ENCODE data around the gene TSEN2.

The TSEN2 gene

DNA sequence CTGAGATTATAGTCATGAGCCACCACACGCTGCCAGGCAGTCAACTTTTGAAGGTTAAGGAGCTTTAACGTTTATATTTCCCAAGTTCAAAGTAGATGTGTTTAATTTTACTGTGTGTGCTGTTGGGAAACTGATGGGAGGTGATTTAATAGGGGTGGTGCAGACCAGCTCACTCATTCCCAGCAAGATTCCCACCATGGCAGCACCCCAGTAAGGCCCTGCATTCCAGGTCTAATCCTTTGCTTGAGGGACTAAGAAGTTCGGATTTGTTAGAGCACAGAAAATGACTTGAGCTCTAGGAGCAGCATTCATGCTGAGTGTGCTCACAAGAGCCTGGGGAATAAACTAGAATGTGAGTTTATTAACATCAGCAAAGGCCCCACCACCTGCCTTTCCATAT lies 25.2 kb downstream of the TSEN2 start:
- Histone ChIP-seq H3K4me1 (ENCODE audit: control insufficient read depth in 1 of 2, insufficient read depth in 2 of 2, low read length in 2 of 2) (no peaks in the 10 kb centered on the region), H3K36me3 (ENCODE audit: control insufficient read depth in 1 of 2, insufficient read depth in 2 of 2, low read length in 2 of 2) (peaks cover 6 to 17% of the 10 kb centered on the region in 2 donors), H3K27ac (ENCODE audit: low read length) (no peak overlapping the region)

DNA sequence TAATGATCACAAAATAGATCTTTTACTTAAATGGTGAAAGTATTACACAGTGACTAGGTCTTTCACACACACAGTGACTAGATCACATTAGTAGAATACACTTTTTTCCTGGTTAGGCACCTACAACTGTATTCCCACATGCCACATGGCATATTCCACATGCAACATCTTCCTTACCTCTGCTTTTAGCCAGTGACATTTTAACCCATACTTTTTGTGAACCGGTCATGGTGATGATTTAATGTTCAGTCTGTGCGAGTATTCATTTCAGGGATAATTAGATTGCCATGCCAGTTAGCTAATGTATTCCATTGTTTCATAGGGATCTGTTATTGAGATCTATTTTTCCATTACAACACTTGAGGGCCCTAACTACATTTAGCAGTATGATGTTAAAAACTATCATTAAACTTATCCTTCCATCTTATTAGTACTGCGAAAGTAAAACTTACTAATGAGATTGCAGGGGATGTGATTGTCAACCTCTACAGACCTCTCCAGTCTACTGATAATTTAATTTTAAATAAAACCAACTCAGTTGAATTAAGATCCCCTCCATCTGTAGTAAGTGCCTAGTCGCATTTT lies 28.3 kb downstream of the TSEN2 start:
- H3K36me3 ChIP-seq (ENCODE audit: control insufficient read depth in 1 of 2, insufficient read depth in 2 of 2, low read length in 2 of 2) = peaks cover under 1 to 25% of the 10 kb centered on the region in 2 donors

More for the DNA sequence above, 25.2 kb downstream of the TSEN2 start:
- no peaks in the 10 kb centered on the region for H3K9me3 ChIP-seq (ENCODE audit: control insufficient read depth in 1 of 2, low read length in 2 of 2)
- no peak overlapping the region for H3K4me3 ChIP-seq (ENCODE audit: low read depth in 1 of 2, low read length in 2 of 2)
- H3K27me3 ChIP-seq (ENCODE audit: low read depth, low read length) = no peaks in the 10 kb centered on the region

DNA sequence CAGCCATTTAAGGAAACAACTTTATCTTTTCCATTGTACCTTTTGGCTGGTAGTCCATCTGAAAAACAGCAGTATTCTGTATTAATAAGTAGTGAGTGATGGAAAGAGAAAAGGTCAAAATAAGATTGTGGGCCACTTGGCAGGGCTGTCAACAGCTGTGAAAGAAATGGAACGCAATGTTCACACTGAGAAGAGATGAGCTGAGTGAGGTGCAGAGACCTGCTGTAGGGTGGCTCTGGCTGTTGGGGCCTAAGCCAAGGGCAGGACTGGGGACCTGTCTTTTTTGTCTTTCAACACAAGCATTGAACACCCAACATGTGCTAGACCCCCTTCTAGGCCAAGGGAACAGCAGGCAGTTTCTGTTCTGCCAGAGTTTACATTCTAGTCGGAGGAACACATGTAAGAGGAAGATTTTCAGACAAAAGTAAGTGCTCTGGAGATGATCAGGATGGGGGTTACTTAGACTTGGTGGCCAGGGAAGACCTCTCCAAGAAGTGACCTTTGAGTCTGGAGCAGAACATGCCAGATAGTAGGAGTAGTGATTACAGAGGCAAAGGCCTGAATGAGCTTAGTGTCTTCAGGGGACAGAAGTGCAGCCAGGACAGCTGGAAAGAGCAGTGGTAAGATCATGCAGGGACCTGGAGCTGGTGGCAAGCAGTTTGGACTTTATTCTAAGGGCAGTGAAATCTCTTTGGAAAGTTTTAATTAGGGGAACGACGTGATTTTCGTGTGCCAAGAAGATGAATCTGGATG lies 29.6 kb downstream of the TSEN2 start:
- no peaks in the 10 kb centered on the region for H3K9me3 ChIP-seq (ENCODE audit: control insufficient read depth in 1 of 2, low read length in 2 of 2)
- no peak overlapping the region for H3K27ac ChIP-seq (ENCODE audit: low read length)
- H3K27me3 ChIP-seq (ENCODE audit: low read depth, low read length) = no peaks in the 10 kb centered on the region
- no peaks in the 10 kb centered on the region for H3K4me1 ChIP-seq (ENCODE audit: control insufficient read depth in 1 of 2, insufficient read depth in 2 of 2, low read length in 2 of 2)
- H3K4me3 ChIP-seq (ENCODE audit: low read depth in 1 of 2, low read length in 2 of 2) = no peak overlapping the region
- H3K36me3 ChIP-seq (ENCODE audit: control insufficient read depth in 1 of 2, insufficient read depth in 2 of 2, low read length in 2 of 2) = peaks cover 0 to 26% of the 10 kb centered on the region in 2 donors

More for the DNA sequence above, 28.3 kb downstream of the TSEN2 start:
- Histone ChIP-seq H3K27ac (ENCODE audit: low read length) (no peak overlapping the region), H3K4me1 (ENCODE audit: control insufficient read depth in 1 of 2, insufficient read depth in 2 of 2, low read length in 2 of 2) (no peaks in the 10 kb centered on the region), H3K27me3 (ENCODE audit: low read depth, low read length) (no peaks in the 10 kb centered on the region), H3K9me3 (ENCODE audit: control insufficient read depth in 1 of 2, low read length in 2 of 2) (no peaks in the 10 kb centered on the region), H3K4me3 (ENCODE audit: low read depth in 1 of 2, low read length in 2 of 2) (no peak overlapping the region)

DNA sequence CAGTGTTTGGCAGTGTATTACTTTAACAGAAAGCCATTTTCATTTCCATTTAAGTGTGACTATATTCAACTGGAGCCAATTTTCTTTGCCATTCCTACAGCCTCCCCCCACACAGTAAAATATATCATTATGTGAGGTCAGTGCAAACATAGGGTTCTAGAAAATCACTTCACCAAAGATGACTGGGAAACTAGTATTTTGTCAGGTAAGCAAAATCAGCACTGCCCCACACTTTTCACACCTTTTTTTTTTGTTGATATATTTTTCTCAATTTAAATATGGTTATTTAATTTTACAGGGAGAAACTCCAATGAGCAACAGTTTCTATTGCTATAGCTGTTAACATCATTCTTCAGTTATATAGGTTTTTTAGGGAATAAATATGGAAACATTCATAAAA lies 31.4 kb downstream of the TSEN2 start:
- H3K27me3 ChIP-seq (ENCODE audit: low read depth, low read length) = no peaks in the 10 kb centered on the region
- no peaks in the 10 kb centered on the region for H3K4me1 ChIP-seq (ENCODE audit: control insufficient read depth in 1 of 2, insufficient read depth in 2 of 2, low read length in 2 of 2)
- H3K4me3 ChIP-seq (ENCODE audit: low read depth in 1 of 2, low read length in 2 of 2) = no peak overlapping the region
- no peak overlapping the region for H3K27ac ChIP-seq (ENCODE audit: low read length)
- H3K9me3 ChIP-seq (ENCODE audit: control insufficient read depth in 1 of 2, low read length in 2 of 2) = no peaks in the 10 kb centered on the region
- peaks cover 0 to 16% of the 10 kb centered on the region in 2 donors for H3K36me3 ChIP-seq (ENCODE audit: control insufficient read depth in 1 of 2, insufficient read depth in 2 of 2, low read length in 2 of 2)

DNA sequence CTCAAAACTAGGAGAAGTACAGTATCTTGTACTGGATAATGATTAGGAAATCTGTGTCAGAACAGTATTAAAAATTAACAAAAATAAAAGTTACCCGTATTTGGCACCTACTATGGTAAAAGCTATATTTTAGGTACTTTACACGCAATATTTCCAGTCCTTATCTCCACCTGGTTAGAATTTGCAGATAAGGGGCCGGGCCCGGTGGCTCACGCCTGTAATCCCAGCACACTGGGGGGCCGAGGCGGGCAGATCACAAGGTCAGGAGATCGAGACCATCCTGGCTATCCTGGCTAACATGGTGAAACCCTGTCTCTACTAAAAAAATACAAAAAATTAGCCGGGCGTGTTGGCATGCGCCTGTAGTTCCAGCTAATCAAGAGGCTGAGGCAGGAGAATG lies 32.6 kb downstream of the TSEN2 start:
- H3K9me3 ChIP-seq (ENCODE audit: control insufficient read depth in 1 of 2, low read length in 2 of 2) = no peaks in the 10 kb centered on the region
- H3K4me3 ChIP-seq (ENCODE audit: low read depth in 1 of 2, low read length in 2 of 2) = no peak overlapping the region
- H3K27ac ChIP-seq (ENCODE audit: low read length) = no peak overlapping the region
- peaks cover 0 to 24% of the 10 kb centered on the region in 2 donors for H3K36me3 ChIP-seq (ENCODE audit: control insufficient read depth in 1 of 2, insufficient read depth in 2 of 2, low read length in 2 of 2)
- no peaks in the 10 kb centered on the region for H3K4me1 ChIP-seq (ENCODE audit: control insufficient read depth in 1 of 2, insufficient read depth in 2 of 2, low read length in 2 of 2)
- no peaks in the 10 kb centered on the region for H3K27me3 ChIP-seq (ENCODE audit: low read depth, low read length)

DNA sequence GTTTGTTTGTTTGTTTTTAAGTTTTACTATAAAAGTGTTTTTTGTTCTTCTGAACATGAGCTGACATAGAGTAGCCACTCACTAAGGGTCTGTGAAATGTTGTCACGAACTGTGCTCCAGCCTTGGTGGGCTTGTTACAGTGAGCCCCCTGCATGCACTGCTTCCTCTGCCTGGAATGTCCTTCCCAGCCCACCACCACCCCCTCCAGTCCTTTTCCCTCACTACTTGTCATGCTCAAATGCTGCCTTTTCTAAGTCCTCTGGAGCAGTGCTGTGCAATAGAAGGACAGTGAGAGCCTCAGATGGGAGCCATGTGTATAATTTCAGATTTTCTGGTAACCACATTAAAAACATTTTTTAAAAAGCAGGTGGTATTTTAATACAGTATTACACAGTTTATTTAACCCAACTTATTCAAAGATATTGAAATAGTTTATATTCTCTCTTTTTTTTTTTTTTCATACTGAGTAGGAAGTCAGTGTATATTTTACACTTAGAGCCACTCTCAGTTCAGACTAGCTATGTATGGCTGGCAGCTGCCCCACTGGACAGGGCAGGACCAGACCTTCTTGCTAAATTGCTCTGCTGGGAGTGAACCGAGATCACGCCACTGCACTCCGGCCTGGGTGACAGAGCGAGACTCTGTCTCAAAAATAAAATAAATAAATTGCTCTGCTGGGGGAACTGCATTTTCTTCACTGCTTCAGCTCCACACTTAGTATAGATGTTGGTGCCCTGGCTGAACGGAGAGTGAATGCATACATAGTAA lies 34.2 kb downstream of the TSEN2 start:
- Histone ChIP-seq H3K27ac (ENCODE audit: low read length) (no peak overlapping the region), H3K4me3 (ENCODE audit: low read depth in 1 of 2, low read length in 2 of 2) (no peak overlapping the region)

DNA sequence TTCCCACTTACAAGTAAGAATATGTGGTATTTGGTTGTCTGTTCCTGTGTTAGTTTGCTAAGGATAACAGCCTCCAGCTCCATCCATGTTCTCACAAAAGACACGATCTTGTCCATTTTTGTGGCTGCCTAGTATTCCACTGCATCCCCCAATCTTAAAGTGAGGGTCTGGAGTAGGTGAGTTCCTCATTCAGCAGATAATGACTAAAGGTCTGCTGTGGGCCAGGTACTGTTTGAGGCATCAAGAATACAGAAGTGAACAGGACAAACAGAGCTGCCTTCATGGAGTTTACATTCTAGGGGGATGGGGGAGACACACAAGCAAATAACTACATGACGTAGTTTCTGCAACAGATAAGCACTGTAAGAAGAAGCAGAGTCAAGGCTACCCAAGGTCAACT lies 36.7 kb downstream of the TSEN2 start:
- Histone ChIP-seq H3K27ac (ENCODE audit: low read length) (no peak overlapping the region), H3K4me1 (ENCODE audit: control insufficient read depth in 1 of 2, insufficient read depth in 2 of 2, low read length in 2 of 2) (no peaks in the 10 kb centered on the region), H3K4me3 (ENCODE audit: low read depth in 1 of 2, low read length in 2 of 2) (no peak overlapping the region), H3K27me3 (ENCODE audit: low read depth, low read length) (no peaks in the 10 kb centered on the region), H3K9me3 (ENCODE audit: control insufficient read depth in 1 of 2, low read length in 2 of 2) (no peaks in the 10 kb centered on the region), H3K36me3 (ENCODE audit: control insufficient read depth in 1 of 2, insufficient read depth in 2 of 2, low read length in 2 of 2) (peaks cover 3 to 22% of the 10 kb centered on the region in 2 donors)

More for the DNA sequence above, 34.2 kb downstream of the TSEN2 start:
- peaks cover 3 to 29% of the 10 kb centered on the region in 2 donors for H3K36me3 ChIP-seq (ENCODE audit: control insufficient read depth in 1 of 2, insufficient read depth in 2 of 2, low read length in 2 of 2)
- H3K4me1 ChIP-seq (ENCODE audit: control insufficient read depth in 1 of 2, insufficient read depth in 2 of 2, low read length in 2 of 2) = no peaks in the 10 kb centered on the region
- no peaks in the 10 kb centered on the region for H3K27me3 ChIP-seq (ENCODE audit: low read depth, low read length)
- no peaks in the 10 kb centered on the region for H3K9me3 ChIP-seq (ENCODE audit: control insufficient read depth in 1 of 2, low read length in 2 of 2)

DNA sequence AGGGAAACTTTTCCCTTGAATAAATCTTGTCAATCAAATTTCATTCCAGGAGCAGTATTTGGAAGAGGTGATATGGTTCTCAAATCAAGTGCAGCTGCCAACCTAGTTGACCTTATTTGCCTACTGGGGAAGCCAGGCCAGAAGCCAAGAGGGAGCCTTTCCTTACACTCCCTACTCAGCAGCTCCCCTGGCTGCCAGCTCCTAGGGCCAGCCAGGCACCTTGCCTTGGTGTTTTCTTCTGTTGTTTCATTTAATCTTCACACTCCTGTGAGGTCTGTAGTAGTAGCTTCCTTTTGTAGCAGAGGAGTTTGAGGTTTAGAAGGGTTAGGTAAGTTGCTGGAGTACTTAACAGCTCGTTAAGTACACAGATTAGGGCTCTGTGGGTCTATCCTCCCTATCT lies 38.4 kb downstream of the TSEN2 start:
- Histone ChIP-seq H3K4me1 (ENCODE audit: control insufficient read depth in 1 of 2, insufficient read depth in 2 of 2, low read length in 2 of 2) (no peaks in the 10 kb centered on the region), H3K27ac (ENCODE audit: low read length) (no peak overlapping the region), H3K9me3 (ENCODE audit: control insufficient read depth in 1 of 2, low read length in 2 of 2) (no peaks in the 10 kb centered on the region), H3K36me3 (ENCODE audit: control insufficient read depth in 1 of 2, insufficient read depth in 2 of 2, low read length in 2 of 2) (peaks cover 8 to 31% of the 10 kb centered on the region in 2 donors), H3K27me3 (ENCODE audit: low read depth, low read length) (no peaks in the 10 kb centered on the region), H3K4me3 (ENCODE audit: low read depth in 1 of 2, low read length in 2 of 2) (no peak overlapping the region)

DNA sequence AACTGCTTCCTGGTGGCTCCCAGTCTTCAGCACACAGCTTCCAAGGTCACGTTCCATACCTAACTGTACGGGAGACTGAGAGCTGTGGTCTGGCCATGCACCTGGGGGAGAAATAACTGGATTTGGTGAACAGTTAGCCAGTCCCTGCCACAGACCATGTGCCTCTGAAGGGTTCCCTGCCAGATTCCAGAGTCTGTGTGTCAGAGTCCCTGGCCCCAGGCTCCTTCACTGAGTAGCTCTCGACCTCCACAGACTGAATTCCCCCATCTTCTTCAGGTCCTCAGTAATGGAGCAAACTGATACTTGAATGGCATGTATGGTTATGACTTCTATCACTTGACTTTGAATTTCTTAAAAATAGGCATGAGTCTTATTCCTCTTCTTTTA lies 43.5 kb downstream of the TSEN2 start:
- Histone ChIP-seq H3K36me3 (ENCODE audit: control insufficient read depth in 1 of 2, insufficient read depth in 2 of 2, low read length in 2 of 2) (peaks cover 41 to 55% of the 10 kb centered on the region in 2 donors), H3K27ac (ENCODE audit: low read length) (no peak overlapping the region), H3K4me1 (ENCODE audit: control insufficient read depth in 1 of 2, insufficient read depth in 2 of 2, low read length in 2 of 2) (no peaks in the 10 kb centered on the region), H3K4me3 (ENCODE audit: low read depth in 1 of 2, low read length in 2 of 2) (no peak overlapping the region), H3K9me3 (ENCODE audit: control insufficient read depth in 1 of 2, low read length in 2 of 2) (no peaks in the 10 kb centered on the region), H3K27me3 (ENCODE audit: low read depth, low read length) (no peaks in the 10 kb centered on the region)

DNA sequence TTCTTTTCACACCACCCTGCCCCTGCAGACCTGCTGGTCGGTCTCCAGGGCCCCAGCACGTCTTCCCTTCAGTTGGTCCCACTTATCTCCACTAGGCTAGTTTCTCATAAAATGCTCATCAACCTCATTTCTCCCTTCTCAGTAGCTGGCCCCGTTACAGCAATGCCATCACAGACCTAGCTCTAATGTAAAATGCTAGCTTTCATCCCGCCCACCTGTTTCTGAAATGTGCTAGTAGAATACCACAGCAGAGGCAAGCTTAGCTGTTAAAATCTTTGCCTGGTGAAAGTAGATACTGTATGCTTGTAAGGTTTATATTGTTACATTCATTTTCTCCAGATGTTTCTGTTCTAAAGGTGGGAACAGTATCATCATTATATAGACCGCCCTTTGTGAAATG lies 47.9 kb downstream of the TSEN2 start:
- H3K27me3 ChIP-seq (ENCODE audit: low read depth, low read length) = no peaks in the 10 kb centered on the region
- no peaks in the 10 kb centered on the region for H3K4me1 ChIP-seq (ENCODE audit: control insufficient read depth in 1 of 2, insufficient read depth in 2 of 2, low read length in 2 of 2)
- no peak overlapping the region for H3K27ac ChIP-seq (ENCODE audit: low read length)
- H3K9me3 ChIP-seq (ENCODE audit: control insufficient read depth in 1 of 2, low read length in 2 of 2) = no peaks in the 10 kb centered on the region
- H3K4me3 ChIP-seq (ENCODE audit: low read depth in 1 of 2, low read length in 2 of 2) = no peak overlapping the region
- peaks cover 39 to 46% of the 10 kb centered on the region in 2 donors for H3K36me3 ChIP-seq (ENCODE audit: control insufficient read depth in 1 of 2, insufficient read depth in 2 of 2, low read length in 2 of 2)

DNA sequence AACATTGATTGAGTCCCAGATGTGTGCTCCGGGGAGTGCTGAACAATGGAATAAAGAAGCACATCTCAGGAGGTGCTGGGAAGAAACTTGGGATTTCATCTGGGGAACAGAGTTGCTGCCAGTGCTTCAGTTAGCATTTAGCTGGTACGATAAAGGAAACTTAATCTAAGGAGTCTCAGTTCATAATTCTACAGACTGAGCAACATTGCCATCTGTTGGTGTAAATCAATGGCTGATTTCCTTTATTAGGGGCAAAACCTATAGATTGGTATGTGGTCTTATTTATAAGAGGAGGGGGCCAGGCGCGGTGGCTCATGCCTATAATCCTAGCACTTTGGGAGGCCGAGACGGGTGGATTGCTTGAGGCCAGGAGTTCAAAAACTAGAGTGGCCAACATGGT lies 52.1 kb downstream of the TSEN2 start:
- H3K4me3 ChIP-seq (ENCODE audit: low read depth in 1 of 2, low read length in 2 of 2) = no peak overlapping the region
- H3K4me1 ChIP-seq (ENCODE audit: control insufficient read depth in 1 of 2, insufficient read depth in 2 of 2, low read length in 2 of 2) = no peaks in the 10 kb centered on the region
- peaks cover 16 to 27% of the 10 kb centered on the region in 2 donors for H3K36me3 ChIP-seq (ENCODE audit: control insufficient read depth in 1 of 2, insufficient read depth in 2 of 2, low read length in 2 of 2)
- no peaks in the 10 kb centered on the region for H3K27me3 ChIP-seq (ENCODE audit: low read depth, low read length)
- no peaks in the 10 kb centered on the region for H3K9me3 ChIP-seq (ENCODE audit: control insufficient read depth in 1 of 2, low read length in 2 of 2)
- H3K27ac ChIP-seq (ENCODE audit: low read length) = no peak overlapping the region

Data from muscle layer of duodenum (tissue), 2 donors.